ENCODE results near the gene APC. TPM values are rescaled to one million over a fixed set of nuclear protein-coding genes. Genes with fewer than 3 reads are reported as not detected.
"Not testable (repeated sequence)": the region's sequence is repeated elsewhere in the genome, so short reads cannot be mapped to it uniquely, and the experiment has no call there.

Gene APC
- total RNA-seq, 1 experiment from 2014 or later, result 49.4 TPM

DNA sequence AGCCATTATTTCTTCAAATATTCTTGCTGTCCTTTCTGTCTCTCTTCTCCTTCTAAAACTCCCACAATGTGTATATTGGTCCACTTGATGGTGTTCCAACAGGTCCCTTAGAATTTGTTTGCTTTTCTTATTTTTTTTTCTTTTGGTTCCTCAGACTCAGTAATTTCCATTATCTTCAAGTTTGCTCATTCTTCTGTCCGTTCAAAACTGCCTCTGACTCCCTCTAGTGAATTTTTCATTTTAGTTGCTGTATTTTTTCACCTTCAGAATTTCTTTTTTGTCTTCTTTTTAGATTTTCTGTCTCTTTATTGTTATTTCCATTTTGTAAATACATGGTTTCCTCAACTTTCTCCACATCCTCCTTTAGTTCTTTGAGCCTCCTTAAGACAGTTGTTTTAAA lies 117.0 kb downstream of the APC start:
- DNase-seq (ENCODE audit: low spot score), result no peak

DNA sequence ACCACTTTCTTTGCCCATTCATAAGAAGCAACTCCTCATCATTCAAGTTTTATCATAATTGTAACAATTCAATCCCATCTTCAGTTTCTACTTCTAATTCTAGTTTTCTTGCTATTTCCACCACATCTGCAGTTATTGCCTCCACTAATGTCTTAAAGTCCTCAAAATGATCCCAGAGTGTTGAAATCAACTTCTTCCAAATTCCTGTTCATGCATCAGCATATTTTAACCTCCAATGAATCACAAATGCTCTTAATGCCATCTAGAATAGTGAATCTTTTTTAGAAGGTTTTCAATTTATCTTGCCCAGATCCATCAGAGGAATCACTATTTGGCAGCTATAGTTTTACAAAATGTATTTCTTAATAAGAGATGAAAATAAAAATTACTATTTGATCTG lies 120.2 kb downstream of the APC start:
- no peak for DNase-seq (ENCODE audit: low spot score)

DNA sequence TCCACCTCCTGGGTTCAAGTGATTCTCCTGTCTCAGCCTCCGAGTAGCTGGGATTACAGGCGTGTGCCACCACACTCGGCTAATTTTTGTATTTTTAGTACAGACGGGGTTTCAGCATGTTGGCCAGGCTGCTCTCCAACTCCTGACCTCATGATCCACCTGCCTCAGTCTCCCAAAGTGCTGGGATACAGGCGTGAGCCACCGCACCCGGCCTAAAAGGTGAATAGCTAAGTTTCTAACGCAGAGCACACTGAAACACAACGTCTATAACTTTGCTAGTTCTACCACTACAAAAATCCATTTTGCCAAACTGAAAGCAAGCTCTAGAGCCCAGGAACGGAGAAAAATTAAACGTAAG lies 122.9 kb downstream of the APC start:
- DNase-seq (ENCODE audit: low spot score), result not testable (repeated sequence)

DNA sequence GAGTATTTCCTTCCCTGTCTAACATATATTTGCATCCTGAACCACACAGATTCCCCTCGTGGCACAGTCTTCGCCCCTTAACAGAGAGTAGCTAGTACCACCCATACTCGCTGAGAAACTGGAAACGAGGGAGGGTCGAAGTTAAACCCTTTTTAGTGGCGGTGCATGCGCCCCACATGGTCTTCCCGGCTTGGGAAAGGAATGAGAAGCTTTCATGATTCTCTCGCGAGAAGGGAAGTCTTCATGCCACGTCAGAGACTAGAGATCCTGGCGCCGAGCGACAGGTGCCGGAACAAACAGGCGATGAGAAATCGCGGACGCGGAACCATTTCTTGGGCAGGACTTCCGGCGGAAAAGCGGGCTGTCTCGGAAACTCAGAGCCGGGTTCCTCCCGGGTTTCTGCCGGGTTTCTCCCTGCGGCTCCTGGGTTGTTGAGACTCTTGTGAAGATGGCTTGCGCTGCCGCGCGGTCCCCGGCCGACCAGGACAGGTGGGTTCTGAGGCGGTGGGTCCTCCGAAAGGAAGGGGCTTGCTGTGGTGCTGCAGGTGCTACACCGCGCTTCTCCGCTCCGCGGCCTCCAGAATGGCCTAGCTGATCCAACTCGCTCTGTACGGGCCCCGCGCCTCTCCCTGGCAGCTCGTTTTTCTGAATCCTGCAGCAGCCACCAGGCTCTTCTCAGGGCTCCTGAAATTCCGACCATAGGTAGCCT lies 123.4 kb downstream of the APC start, which contains the start of gene SRP19:
Gene SRP19, plus strand, starts transcription at position 359 of the 709 bp plus-strand sequence. Its CDS starts 90 bp downstream, at position 449.
- DNase-seq (ENCODE audit: low spot score), result peak; percentile 96

DNA sequence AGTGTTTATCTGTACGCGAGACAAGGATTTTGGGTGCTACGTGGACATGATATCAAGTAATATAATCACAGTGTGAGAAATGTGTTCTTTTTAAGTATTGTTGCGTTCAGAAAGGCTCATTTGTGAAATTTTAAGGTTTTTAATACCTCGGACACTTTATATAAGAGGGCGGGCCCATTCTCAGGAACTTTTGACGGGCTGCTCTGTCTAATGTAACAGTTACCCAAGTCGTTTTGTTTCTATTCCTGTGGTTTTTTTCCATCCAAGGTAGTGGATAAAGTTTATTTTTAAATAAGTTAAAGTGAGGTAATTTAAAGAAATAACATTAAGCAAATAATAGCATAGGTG lies 123.9 kb downstream of the APC start:
- DNase-seq (ENCODE audit: low spot score), result no peak

DNA sequence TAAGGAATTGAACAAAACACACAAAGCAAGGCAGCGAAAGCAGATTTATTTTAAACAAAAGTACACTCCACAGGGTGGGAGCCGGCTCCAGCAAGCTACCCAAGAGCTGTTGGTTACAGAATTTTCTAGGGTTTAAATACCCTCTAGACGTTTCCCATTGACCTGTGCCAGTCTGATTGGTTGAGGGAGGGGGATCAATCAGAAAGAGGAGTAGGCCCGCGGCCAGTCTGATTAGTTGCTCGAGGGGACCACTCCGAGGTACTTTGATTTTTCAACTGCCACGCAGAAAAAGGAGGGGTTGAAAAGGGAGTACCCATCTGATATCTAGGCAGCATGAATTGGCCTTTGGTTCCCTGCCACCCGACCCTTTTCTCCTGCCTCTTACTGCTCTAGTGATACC lies 124.4 kb downstream of the APC start:
- no peak for DNase-seq (ENCODE audit: low spot score)

DNA sequence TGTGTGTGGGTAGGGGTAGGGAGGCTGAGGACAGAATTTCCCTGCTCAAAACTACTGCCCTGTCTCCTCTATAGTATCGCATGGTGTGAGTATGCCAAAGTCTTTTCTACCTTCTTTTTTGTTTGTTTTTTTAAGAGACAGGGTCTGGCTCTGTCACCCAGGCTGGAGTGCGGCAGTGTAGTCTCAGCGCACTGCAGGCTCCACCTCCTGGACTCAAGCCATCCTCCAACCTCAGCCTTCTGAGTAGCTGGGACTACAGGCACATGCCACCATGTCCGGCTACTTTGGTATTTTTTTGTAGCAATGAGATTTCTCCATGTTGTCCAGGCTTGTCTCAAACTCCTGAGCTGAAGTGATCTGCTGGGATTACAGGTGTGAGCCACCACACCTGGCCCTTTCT lies 125.9 kb downstream of the APC start:
- DNase-seq (ENCODE audit: low spot score), result no peak

DNA sequence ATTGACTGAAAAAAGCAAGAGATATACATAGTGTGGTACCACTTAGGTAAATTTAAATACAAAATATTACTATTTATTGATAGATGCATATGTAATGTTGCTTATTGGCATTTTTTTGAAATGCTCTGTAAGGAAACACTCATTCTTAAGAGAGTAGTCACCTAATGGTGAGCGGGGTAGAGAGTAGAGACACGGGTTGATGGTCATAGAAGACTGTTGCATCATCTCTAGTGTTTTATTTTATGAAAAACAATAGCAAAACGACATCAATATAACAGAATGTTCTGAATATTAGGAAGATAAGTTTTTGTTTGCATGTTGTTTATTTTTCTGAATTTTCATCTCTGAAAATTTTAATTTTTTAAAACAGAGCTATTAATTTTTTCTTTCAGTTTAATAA lies 127.4 kb downstream of the APC start:
- no peak for DNase-seq (ENCODE audit: low spot score)

DNA sequence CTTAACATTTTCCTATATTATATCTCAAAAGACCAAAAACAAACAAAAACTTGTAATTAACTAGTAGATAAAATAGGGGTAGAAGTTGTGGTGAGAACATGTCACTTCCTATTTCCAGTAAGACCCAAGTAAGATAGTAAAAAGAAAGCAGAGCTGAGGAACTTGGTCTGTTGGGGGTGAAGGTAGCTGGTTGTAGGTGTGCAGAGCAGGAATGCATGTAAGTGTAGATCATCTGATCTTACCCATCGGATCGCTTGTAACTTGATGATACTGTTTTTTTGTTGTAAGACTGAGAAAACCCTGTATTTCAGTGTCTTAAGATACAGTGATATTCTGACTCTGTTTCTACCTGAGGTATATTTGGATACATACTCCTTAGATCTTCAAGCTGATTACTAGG lies 129.1 kb downstream of the APC start:
- no peak for DNase-seq (ENCODE audit: low spot score)

DNA sequence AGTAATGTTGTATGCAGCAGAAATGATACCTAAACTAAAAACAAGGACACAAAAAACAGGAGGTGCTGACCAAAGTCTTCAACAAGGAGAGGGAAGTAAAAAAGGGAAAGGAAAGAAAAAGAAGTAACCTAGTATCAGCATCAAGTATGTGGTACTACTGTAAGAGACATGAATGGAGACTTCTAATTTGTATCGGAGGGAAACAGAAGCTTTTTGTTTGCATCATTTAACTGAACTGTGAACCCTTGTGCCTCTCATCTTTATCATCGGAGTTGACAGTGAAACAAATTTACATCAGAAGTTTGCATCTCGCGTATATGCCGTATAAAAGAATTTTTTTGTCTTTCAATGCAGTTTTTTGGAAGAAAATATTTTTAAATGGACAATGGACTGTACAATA lies 129.7 kb downstream of the APC start:
- DNase-seq (ENCODE audit: low spot score), result no peak

DNA sequence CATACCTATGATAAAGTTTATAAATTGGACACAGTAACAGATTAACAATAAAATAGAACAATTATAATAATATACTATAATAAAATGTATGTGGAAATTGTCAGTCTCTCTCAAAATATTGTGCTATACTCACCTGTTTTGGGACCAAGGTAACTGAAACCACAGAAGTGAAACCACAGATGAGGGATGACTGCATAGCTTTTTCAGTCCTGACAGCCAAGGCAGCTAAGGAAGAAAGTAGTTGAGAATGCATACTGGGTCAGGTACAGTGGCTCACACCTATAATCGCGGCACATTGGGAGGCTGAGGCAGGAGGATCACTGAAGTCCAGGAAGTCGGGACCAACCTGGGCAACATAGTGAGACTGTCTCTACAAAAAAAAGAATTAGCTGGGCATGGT lies 132.3 kb downstream of the APC start:
- DNase-seq (ENCODE audit: low spot score), result no peak

DNA sequence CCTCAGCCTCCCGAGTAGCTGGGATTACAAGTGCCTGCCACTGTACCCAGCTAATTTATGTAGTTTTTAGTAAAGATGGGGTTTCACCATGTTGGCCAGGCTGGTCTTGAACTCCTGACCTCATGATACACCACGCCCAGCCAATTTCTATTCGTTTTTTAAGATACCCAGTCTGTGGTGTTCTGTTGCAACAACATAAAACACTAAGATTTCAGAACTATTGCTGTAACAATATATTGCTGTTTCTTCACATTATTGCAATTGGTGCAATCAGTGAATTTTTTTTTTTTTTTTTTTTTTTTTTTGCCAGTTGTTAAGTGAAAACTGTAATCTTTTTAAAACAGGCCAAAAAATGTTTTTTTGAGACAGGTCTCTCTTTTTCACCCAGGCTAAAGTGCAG lies 133.3 kb downstream of the APC start:
- DNase-seq (ENCODE audit: low spot score), result no peak

DNA sequence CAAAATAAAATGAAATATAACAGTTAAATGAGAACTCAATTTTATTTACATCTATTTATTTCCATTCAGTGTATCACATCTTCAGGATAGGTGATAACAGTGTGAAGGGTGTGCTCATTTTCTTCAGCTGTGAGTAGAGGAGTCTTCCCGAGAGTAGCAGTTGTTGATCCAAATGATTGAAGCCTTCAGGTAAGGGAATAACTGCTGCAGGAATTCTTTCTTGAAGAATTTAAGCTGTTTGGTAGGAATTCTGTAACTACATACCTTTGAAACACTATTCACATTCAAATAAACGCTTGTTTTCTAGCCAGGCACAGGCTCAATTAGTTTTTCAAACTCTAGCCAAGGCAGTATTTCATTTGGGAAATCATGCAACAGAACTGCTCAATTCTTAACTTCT lies 138.7 kb downstream of the APC start:
- no peak for DNase-seq (ENCODE audit: low spot score)

DNA sequence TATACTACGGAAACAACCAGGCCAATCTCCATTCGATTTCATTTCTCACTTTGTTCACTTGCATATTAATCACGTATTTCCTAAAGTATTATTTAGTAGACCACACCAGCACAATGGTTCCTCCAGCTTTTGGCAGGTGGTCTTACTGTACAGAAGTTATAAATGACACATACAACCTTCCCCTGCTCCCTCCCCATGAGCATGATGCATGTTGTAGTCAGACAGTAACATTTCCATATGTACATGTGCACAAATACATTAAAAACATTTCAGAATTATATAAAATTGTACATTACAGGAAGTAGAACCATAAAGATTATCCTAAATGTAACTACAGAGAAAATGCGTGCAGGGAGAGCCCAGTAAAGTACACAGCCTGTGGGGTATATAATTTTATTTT lies 140.4 kb downstream of the APC start:
- no peak for DNase-seq (ENCODE audit: low spot score)

DNA sequence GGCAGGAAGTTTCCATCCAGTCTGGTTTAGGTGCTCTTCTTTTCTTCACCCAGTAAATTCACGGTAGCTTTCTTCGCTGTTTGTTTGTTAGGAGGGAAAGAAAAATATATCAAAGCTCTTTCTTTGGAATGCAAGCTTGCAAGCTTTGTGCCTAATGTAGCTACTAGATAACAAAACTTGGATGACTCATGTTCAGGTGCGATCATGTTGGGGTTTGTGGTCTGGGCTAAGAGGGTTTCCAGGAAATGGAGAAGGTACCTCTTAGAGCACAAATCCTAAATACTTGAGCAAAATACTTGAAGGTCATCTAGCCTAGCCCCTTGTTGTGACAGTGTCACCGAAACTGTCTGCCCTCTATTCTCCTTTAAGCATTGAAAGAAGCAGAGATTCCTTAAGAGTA lies 141.1 kb downstream of the APC start:
- peak; percentile 71 for DNase-seq (ENCODE audit: low spot score)

DNA sequence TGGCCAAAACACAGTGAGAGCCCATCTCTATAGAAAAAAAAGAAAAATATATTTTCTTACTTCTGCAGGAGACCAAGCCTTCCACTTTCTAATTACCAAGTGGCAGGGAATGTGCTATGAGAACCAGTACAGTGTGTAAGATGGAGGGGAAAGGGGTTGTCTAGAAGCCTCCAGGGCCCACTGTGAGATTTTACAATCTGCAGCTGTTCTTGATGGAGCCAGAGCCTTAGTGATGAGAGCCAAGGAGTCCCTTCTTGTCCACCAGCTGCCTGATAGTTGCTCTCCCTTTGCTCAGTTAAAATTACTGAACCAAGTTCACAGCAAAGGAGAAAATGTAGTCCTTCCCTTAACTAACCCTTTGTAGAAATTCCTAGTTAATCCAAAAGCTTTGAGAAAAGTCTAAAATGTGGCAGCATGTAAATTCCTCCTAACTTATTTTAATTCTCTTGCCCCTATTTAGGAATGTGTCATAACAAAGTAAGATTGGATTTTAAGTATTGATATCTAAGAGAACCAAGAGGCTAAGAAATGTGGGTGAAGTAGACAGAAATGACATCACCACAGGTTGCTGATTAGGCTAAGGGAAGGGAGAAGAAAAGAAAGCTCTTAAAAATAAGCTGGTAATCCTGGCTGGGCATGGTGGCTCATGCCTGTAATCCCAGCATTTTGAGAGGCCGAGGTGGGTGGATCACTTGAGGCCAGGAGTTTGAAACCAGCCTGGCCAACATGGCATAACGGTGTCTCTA lies 142.7 kb downstream of the APC start:
- DNase-seq (ENCODE audit: low spot score), result no peak

DNA sequence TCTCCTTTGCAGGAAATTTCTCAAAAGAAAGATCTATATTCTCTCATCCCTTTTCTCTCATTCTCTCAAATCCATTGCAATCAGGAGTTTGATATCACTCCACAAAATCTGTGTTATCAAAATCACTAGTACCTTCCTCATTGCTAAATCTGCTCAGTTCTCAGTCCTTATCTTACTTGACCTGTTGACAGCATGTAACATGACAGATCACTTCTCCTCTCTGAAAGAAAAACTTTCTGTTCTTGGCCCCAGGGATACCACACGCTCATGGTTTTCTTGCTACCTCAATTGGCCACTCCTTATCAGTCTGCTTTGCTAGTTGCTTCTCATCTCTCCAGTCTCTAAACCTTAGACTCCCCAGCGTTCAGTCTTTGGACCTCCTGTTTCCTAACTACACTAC lies 145.5 kb downstream of the APC start:
- DNase-seq (ENCODE audit: low spot score), result no peak

DNA sequence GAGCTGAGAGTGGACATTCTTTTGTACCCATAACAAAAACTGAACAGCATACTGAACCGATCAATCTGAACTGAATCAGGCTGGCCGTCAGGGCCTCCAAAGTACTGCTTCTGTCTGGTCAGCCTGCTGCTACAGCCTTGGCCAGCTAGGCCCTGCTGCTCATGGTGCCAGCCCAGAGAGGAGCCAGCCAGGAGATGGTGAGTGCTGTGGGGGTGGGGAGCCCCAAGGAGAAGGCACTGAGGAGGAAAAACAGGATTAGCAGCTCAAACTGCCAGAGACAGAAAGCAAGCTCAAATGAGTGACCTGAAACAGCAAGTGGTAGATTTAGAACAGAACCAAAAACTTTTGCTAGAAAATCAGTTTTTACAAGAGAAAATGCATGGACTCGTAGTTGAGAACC lies 147.3 kb downstream of the APC start:
- no peak for DNase-seq (ENCODE audit: low spot score)

DNA sequence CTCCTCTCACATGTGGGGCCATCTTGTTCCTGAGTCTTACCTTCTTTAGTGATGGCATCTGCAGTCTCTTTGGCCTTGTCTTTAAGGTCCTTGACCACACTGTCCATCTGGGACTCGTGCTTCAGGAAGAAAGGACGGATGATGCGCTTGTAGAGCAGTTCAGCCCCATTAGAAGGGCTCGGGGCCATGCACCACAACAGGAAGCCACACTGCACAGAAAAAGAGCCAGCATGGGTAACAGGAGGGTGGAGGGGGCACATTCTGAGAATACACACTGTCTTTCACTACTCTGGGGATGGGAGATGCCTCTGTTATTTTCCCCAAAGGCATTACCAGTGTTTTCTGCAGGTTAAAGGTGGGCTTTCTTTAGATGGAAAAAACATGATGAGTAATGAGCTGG lies 149.3 kb downstream of the APC start:
- no peak for DNase-seq (ENCODE audit: low spot score)

DNA sequence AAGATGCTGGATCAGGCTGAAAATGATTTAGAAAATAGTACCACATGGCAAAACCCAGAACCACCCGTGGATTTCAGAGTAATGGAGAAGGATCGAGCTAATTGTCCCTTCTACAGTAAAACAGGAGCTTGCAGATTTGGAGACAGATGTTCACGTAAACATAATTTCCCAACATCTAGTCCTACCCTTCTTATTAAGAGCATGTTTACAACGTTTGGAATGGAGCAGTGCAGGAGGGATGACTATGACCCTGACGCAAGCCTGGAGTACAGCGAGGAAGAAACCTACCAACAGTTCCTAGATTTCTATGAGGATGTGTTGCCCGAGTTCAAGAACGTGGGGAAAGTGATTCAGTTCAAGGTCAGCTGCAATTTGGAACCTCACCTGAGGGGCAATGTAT lies 154.4 kb downstream of the APC start:
- DNase-seq (ENCODE audit: low spot score), result not testable (repeated sequence)

DNA sequence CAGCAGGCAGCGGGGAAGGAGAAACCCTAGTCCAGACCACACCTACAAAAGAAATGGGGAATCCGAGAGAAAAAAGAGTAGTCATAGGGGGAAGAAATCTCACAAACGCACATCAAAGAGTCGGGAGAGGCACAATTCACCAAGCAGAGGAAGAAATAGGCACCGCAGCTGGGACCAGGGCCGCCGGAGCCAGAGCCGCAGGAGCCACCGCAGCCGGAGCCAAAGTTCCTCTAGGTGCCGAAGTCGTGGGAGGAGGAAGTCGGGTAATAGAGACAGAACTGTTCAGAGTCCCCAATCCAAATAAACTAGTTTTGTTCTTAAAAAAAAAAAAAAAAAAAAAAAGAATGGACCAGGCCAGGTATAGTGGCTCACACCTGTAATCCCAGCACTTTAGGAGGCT lies 155.1 kb downstream of the APC start:
- DNase-seq (ENCODE audit: low spot score), result no peak

DNA sequence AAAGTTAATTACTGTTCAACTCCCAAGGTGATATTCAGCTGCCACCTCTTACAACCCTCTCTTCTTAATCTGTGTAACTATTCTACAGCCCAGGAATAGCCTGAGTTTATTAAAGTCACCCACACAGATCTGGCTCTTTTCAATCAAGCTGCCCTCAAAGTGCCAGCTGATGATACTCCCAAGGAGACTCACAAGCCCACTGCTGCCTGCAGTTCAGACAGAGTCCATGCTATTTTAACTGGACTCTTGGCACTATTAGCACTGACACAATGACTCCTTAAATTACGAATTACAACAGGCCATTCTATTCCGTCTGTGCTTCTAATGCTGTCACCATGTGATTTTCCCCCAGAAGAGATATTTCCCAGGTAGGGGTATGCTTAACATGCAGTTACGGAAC lies 158.0 kb downstream of the APC start:
- DNase-seq (ENCODE audit: low spot score), result no peak
